ENCODE results near the gene LZTR1. TPM values are rescaled to one million over a fixed set of nuclear protein-coding genes. Genes with fewer than 3 reads are reported as not detected.
"Not testable (repeated sequence)": the region's sequence is repeated elsewhere in the genome, so short reads cannot be mapped to it uniquely, and the experiment has no call there.

The LZTR1 gene
- total RNA-seq, 2 donors from 2014 or later: 26.9 to 29.1 TPM

DNA sequence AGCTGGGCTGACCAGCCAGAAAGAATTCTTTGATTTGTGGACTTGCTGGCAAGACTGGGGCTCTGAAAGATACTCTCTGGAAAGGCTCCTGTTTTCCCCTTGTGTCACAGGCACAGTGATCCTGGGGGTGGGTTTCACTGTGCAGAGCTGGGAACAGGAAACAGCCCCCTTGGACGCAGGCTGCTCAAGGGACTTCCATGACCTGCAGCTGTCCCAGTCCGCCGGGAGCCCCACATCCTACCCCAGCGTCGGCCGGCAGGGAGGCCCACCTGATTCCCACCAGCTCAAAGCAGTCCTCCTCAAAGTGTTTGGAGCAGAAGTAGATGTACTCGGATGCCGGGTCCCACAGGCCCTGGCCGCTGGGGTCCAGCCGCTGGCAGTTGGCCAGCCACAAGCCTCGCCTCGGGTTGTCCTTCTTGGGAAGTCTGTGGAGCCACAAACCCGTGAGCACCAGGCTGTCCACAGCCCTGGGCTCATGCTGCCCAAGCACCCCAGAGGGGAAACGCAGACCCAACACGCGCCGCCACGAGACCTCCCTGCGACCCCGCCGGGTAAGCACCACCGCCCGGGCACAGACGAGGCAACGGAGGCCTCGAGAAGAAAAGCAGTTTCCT is 19.0 kb downstream of the LZTR1 start:
- intact Hi-C loops (cut with DNase I): no loop called here
- peak in 1 of 2 donors; percentile 7 for ATAC-seq
- no peak for DNase-seq

DNA sequence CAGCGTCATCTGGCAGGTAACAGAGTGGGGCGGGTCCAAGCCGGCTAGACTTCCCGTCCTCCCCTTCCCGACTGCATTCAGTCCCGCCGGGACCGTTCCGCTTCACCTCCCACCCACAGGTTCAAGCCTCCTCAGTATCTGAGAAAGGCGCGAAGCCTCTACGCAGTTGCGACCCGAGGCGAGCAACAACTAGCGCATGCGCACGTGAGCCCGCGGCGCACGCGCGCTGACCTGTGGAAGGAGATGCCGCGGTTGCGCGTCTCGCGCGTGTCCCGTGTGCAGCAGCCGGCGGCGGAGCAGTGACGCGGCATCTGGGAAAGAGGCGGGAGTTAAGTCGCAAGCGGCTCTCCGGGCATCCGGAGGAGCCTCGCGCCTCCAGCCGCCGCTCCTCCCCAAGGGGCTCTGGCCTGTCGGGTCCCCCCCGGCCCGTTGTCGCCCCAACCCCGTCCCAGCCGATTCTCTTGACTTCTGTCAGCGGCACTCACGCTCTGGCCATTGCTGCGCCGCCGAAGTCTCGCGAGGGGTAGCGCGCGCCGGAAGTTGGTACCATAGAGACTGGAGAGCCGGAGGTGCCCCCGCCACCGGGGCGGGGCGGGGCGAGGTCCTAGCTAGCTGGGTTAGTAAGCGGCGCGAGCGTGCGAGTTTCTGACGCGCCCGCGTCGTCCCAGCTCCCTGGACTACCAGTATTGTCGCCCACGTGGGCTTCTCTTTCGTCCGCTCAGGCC is 19.7 kb downstream of the LZTR1 start, which contains the start of gene THAP7:
TSS of gene THAP7 (minus strand) at position 518 of the 725 bp plus-strand sequence. CDS start at position 311, 207 bp downstream.
- peak; percentile 98 for DNase-seq
- intact Hi-C loops (cut with DNase I): no loop called here
- peak; percentile 96 to 97 for ATAC-seq

DNA sequence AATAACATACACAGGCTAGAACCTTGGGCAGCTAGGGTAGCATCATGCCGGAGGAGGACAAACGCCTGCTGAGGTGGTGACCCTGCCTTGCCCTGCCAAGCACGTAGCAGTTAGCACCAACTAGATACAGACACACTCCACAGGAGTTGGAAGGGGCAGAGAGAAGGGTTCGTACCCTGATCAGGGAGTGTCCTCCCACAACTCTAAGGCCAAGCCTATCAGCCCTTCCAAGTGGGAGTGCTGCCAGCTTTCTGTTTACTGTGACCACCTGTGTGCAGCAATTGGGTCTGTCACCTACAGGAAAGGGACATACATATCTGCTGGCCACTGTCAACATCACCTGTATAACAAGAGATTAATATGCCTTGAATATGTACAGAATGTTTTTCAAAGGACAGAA is 21.7 kb downstream of the LZTR1 start:
- no peak for DNase-seq
- intact Hi-C loops (cut with DNase I): no loop called here

DNA sequence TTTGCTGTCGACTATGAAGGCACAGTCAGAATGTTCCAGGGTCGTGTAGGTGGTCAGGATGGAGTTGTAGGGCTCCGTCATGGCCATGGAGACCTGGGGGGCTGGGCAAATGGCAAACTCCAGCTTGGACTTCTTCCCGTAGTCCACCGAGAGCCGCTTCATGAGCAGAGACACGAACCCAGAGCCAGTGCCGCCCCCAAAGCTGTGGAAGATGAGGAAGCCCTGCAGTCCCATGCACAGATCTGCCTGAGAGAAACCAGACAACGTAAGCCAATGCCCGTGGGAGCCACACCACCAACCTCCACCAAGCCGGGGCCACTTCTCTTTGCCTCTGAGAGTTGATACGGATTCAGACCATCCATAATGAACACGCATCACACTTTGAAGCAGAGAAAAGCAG is 27.1 kb downstream of the LZTR1 start:
- intact Hi-C loops (cut with DNase I); DNase-seq; ATAC-seq: not testable (repeated sequence)

More for the DNA sequence above, 21.7 kb downstream of the LZTR1 start:
- no peak for ATAC-seq

- DNase-seq (no peak), ATAC-seq (no peak)
- intact Hi-C loops (cut with DNase I): no loop called here
Measured at GRCh38 chr22:21009638-21010425, 27.7 kb downstream of the LZTR1 start.

DNA sequence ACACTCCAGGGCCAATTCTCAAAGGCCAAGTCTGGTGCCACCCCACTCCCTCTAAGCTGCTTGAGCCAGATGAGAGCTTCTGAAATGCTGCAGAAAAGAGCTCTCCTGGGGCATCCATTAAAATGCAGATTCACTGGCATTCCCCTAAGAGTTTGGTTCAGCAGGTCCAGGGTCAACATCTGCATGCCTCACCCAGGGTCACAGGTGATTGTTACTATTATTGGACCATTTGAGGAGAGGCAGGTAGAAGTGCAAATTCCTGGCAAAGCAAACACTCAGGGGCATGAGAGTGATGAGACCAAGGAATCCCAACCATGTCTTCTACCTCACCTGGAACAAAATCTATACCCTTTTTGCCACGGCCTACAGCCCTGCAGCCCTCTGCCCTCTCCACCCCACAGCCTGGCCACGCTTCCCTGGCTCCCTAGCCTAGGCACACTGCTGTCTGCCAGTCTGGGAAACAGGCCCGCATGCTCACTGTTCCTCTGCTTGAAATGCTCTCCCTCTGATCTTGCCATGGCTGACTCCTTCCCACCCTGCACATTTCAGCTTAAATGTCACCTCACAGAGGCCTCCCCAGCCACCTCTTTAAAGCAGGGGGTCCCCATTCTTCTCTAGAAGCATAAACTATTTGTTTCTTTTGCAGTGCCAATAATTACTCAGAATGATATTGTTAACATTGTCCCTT is 28.5 kb downstream of the LZTR1 start:
- ATAC-seq: no peak
- intact Hi-C loops (cut with DNase I): no loop called here
- DNase-seq: no peak

DNA sequence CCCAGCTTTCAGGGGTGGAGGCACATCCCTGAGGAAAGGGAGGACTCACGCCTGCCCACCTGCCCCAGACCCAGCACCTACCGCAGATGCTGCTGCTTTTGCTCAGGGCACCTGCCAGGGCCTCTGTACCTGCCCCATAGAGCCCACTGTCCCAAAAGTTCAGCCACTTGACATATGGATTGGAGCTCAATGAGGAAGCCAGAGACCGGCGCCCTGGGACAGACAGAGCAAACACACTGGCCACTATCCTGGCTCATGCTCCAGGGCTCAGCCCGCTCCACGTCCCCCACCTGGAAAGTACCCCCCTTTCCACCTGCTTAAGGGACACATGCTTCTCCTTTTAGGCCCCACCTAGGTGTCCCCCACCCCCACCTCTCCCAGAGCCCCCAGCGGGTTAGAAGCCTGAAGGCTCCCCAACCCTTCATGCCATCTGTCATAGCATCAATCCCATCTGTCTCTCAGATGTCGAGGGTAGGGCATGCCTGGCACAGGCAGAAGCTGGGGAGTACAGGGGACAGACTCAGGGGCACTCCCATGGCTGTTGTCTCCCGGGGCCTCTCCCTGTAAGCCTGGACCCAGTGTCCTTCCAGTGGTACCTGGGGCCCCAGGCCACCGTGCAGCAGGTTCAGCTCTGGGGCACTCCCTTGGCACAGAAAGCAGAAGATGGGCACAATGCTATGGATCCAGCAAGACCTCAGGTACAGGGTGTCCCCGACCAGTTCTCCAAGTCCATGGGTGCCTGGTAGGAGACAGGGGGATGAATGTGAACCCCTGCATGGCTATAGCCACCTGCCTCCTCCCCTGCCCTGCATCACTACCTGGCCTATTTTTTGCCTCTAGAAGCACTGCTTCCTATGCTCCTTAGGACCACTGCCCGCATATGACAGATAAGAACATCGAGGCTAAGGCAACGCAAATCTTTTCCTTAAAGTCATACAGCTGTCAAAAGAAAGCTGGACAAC is 30.6 kb downstream of the LZTR1 start:
- no peak for ATAC-seq
- intact Hi-C loops (cut with DNase I): no loop called here
- no peak for DNase-seq

DNA sequence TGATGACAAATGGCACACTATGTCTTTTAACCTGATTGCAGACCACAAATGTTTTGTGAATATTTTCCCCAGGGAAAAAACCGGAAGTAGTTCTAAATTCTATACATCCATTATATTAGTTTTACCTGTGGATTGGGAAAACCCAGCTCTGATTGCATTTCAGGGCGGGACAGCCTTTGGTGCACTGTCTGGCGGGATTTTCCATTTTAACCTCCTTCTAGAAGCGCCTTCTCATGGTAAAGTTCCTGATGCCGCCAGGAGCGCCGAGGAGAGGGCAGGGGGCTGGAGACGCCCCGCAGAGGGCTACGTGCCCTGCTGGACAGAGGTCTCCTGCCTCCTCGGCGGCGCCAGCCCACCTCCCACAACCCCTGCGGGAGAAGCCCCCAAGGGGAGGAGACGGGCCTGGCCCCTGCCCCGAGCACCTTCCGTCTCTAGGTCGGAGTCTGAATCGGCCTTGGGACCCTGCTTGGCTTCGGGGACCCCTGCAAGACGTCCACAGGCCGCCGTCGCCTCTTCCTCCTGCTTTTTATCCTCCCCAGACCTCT is 31.6 kb downstream of the LZTR1 start:
- no peak for ATAC-seq
- intact Hi-C loops (cut with DNase I): no loop called here
- no peak for DNase-seq

DNA sequence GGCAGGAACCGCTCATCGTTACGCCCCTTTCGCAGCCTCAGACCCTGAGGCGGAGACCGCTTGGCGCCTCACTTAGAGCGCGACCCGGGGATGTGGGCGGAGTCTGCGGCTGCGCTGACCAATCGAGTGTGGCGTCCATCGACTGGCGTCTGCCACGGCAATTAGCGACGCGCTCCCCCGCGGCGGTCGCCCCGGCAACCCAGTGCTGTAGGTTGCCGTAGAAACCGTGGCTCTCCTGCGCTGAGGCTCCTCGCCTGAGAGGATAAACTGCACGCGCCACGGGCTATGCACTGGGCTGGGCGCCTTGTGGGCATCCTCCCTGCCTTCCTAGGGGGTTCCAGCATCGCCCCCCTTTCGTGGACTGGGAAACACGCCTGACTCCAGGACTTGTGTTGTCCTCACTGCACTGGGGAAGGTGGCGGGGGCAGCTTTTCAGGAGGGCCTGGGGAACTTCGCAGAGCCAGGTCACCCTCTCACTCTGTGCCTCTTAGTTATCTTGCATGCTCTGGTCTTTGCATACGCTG is 32.2 kb downstream of the LZTR1 start:
- DNase-seq: peak; percentile 94
- peak; percentile 93 to 95 for ATAC-seq
- intact Hi-C loops (cut with DNase I): no loop called here

GRCh38 chr22:21014726-21015465 is 32.8 kb downstream of the LZTR1 start, which contains the start of gene P2RX6:
Gene P2RX6, plus strand, starts transcription at chr22:21015165. Its CDS starts 10 bp downstream, at chr22:21015175.
- ATAC-seq: peak; percentile 70 to 80
- DNase-seq: peak; percentile 65
- intact Hi-C loops (cut with DNase I): no loop called here

- DNase-seq (no peak), ATAC-seq (no peak)
- intact Hi-C loops (cut with DNase I): no loop called here
Measured at GRCh38 chr22:21015466-21016006, 33.4 kb downstream of the LZTR1 start.

- ATAC-seq (no peak), DNase-seq (no peak)
- intact Hi-C loops (cut with DNase I): no loop called here
Measured at GRCh38 chr22:21016644-21017420, 34.7 kb downstream of the LZTR1 start.

GRCh38 chr22:21018314-21018713 is 36.2 kb downstream of the LZTR1 start:
- intact Hi-C loops (cut with DNase I): no loop called here
- ATAC-seq (no peak), DNase-seq (no peak)

- intact Hi-C loops (cut with DNase I): no loop called here
- DNase-seq (no peak), ATAC-seq (no peak)
Measured at GRCh38 chr22:21020802-21021429, 38.8 kb downstream of the LZTR1 start.

GRCh38 chr22:21022507-21022906 is 40.4 kb downstream of the LZTR1 start:
- intact Hi-C loops (cut with DNase I): no loop called here

More at GRCh38 chr22:21022507-21022906, 40.4 kb downstream of the LZTR1 start:
- DNase-seq: no peak
- ATAC-seq: no peak

Measured in left cardiac atrium (tissue), 4 donors.